ENCODE results near the gene NRXN3. TPM values are rescaled to one million over a fixed set of nuclear protein-coding genes. Genes with fewer than 3 reads are reported as not detected.

NRXN3 gene
- total and polyA plus RNA-seq, 2 donors (not counting 1 experiment from before 2014, with no cell fraction given), result not detected

DNA sequence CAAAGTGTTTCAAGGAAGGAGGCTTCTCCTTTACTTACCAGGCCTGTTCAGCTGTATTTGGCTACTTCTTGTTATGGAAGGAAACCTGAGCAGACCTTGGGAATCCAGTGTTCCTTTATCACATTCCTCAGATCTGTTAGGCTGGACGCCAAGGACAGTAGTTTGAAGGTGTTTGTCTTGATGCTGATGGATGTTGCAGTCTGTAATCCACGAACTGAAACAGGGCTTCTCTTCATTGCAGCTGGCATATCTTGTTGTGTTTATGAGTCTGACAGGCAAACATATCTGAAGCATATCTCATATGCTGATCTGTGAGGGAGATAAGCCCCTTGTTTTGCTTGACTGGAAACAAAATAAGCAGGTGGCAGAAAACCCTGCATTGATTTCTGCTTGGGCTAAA lies 904.3 kb downstream of the NRXN3 start:
- H3K4me3 Mint-ChIP-seq, result no peak overlapping the region
- H3K27me3 Mint-ChIP-seq, result no peaks in the 10 kb centered on the region
- Histone ChIP-seq H3K27ac (ENCODE audit: low read length in 2 of 2) (no peak overlapping the region), H3K4me1 (ENCODE audit: control insufficient read depth in 2 of 2, insufficient read depth in 2 of 2, low read length in 2 of 2) (no peaks in the 10 kb centered on the region), H2AFZ (ENCODE audit: insufficient read depth, low read depth, low read length, poor library complexity, severe bottlenecking) (no peak overlapping the region), H4K20me1 (ENCODE audit: control insufficient read depth, insufficient read depth, low read length, poor library complexity, severe bottlenecking) (no peaks in the 10 kb centered on the region), H3K27me3 (replicated peaks in 1 of 4; ENCODE audit: control extremely low read depth in 1 of 4, control insufficient read depth in 3 of 4, insufficient read depth in 4 of 4, low read length in 3 of 4) (no peaks in the 10 kb centered on the region), H3K79me2 (ENCODE audit: control insufficient read depth, insufficient read depth, low read length) (no peaks in the 10 kb centered on the region), H3K9me3 (ENCODE audit: control extremely low read depth in 1 of 3, control insufficient read depth in 2 of 3, insufficient read depth in 1 of 3, low read length in 2 of 3) (no peaks in the 10 kb centered on the region), H3K9ac (ENCODE audit: low read length) (no peak overlapping the region), H3K4me2 (replicated peaks; ENCODE audit: low read depth, low read length, poor library complexity, severe bottlenecking) (no peak overlapping the region), H3K4me3 (ENCODE audit: control extremely low read depth in 1 of 5, extremely low read depth in 1 of 5, insufficient read depth in 1 of 5, low read depth in 2 of 5, low read length in 4 of 5) (no peak overlapping the region), H3K36me3 (replicated peaks in 1 of 2; ENCODE audit: control extremely low read depth in 1 of 2, control insufficient read depth in 1 of 2, extremely low read depth in 1 of 2, insufficient read depth in 2 of 2, low read length in 1 of 2) (no peaks in the 10 kb centered on the region)
- 75% methylated on average over 2 of the region's 2 CpGs for WGBS (ENCODE audit: insufficient coverage)
- intact Hi-C loops (cut with micrococcal nuclease), result no loop called here
- no peak overlapping the region for H3K27ac Mint-ChIP-seq
- ATAC-seq (ENCODE audit: low read depth) (no peak), DNase-seq (no peak)
- ChIA-PET CTCF (no interaction called here), POLR2A (no interaction called here)
- no peaks in the 10 kb centered on the region for H3K4me1 Mint-ChIP-seq
- peaks cover 2% of the 10 kb centered on the region for H3K9me3 Mint-ChIP-seq (ENCODE audit: insufficient read depth)
- TF ChIP-seq, protein P1, sequence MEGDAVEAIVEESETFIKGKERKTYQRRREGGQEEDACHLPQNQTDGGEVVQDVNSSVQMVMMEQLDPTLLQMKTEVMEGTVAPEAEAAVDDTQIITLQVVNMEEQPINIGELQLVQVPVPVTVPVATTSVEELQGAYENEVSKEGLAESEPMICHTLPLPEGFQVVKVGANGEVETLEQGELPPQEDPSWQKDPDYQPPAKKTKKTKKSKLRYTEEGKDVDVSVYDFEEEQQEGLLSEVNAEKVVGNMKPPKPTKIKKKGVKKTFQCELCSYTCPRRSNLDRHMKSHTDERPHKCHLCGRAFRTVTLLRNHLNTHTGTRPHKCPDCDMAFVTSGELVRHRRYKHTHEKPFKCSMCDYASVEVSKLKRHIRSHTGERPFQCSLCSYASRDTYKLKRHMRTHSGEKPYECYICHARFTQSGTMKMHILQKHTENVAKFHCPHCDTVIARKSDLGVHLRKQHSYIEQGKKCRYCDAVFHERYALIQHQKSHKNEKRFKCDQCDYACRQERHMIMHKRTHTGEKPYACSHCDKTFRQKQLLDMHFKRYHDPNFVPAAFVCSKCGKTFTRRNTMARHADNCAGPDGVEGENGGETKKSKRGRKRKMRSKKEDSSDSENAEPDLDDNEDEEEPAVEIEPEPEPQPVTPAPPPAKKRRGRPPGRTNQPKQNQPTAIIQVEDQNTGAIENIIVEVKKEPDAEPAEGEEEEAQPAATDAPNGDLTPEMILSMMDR (IDR thresholded peaks at IDR 0.05), result no peak
- no peak for TF ChIP-seq EZH2 (IDR thresholded peaks at IDR 0.05; ENCODE audit: borderline replicate concordance, insufficient read depth, low read depth, low read length, poor library complexity, severe bottlenecking)

DNA sequence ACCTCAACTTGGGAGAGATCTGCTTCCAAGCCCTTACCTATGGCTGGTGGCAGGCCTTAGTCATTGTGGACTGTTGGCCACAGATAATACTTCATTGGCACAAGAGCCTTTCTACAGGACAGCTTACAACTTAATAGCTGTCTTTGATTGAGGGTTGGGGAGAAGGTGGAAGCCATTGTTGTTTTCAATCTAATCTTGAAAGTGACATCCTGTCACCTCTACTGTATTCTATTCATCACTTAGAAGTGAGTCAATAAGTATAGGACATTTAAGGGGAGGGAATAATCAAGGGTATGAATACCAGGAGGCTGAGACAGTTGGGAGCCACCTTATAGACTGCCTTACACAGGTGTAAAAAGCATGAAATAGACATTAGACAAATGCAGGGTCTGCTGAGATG lies 906.3 kb downstream of the NRXN3 start:
- POLR2A ChIA-PET, result no interaction called here
- TF ChIP-seq, protein P1 (IDR thresholded peaks at IDR 0.05), result no peak
- TF ChIP-seq EZH2 (IDR thresholded peaks at IDR 0.05; ENCODE audit: borderline replicate concordance, insufficient read depth, low read depth, low read length, poor library complexity, severe bottlenecking), result no peak
- Histone ChIP-seq H3K36me3 (replicated peaks in 1 of 2; ENCODE audit: control extremely low read depth in 1 of 2, control insufficient read depth in 1 of 2, extremely low read depth in 1 of 2, insufficient read depth in 2 of 2, low read length in 1 of 2) (no peaks in the 10 kb centered on the region), H3K4me2 (replicated peaks; ENCODE audit: low read depth, low read length, poor library complexity, severe bottlenecking) (no peak overlapping the region), H3K9ac (ENCODE audit: low read length) (no peak overlapping the region), H4K20me1 (ENCODE audit: control insufficient read depth, insufficient read depth, low read length, poor library complexity, severe bottlenecking) (no peaks in the 10 kb centered on the region), H2AFZ (ENCODE audit: insufficient read depth, low read depth, low read length, poor library complexity, severe bottlenecking) (no peak overlapping the region), H3K27me3 (replicated peaks in 1 of 4; ENCODE audit: control extremely low read depth in 1 of 4, control insufficient read depth in 3 of 4, insufficient read depth in 4 of 4, low read length in 3 of 4) (no peaks in the 10 kb centered on the region), H3K4me1 (ENCODE audit: control insufficient read depth in 2 of 2, insufficient read depth in 2 of 2, low read length in 2 of 2) (no peaks in the 10 kb centered on the region), H3K9me3 (ENCODE audit: control extremely low read depth in 1 of 3, control insufficient read depth in 2 of 3, insufficient read depth in 1 of 3, low read length in 2 of 3) (no peaks in the 10 kb centered on the region), H3K79me2 (ENCODE audit: control insufficient read depth, insufficient read depth, low read length) (no peaks in the 10 kb centered on the region), H3K4me3 (ENCODE audit: control extremely low read depth in 1 of 5, extremely low read depth in 1 of 5, insufficient read depth in 1 of 5, low read depth in 2 of 5, low read length in 4 of 5) (no peak overlapping the region), H3K27ac (ENCODE audit: low read length in 2 of 2) (no peak overlapping the region)
- intact Hi-C loops (cut with micrococcal nuclease), result no loop called here
- H3K27me3 Mint-ChIP-seq, result no peaks in the 10 kb centered on the region
- H3K27ac Mint-ChIP-seq, result no peak overlapping the region
- ATAC-seq (ENCODE audit: low read depth) (no peak), DNase-seq (no peak)
- H3K9me3 Mint-ChIP-seq (ENCODE audit: insufficient read depth), result peaks cover 2% of the 10 kb centered on the region
- no peaks in the 10 kb centered on the region for H3K4me1 Mint-ChIP-seq
- CTCF ChIA-PET, result no interaction called here
- H3K4me3 Mint-ChIP-seq, result no peak overlapping the region
